Cortex of kidney (tissue), 1 donor: ENCODE data around the gene SLC16A3.
"Not testable (repeated sequence)": the region's sequence is repeated elsewhere in the genome, so short reads cannot be mapped to it uniquely, and the experiment has no call there.

Experiments
- DNase-seq: peaks from one replicate; lab custom pipeline; 2025; lab: John Stamatoyannopoulos, UW

SLC16A3 gene

GRCh38 chr17:82204831-82205719 lies 23.8 kb upstream of the SLC16A3 start:
- DNase-seq, result no peak

- DNase-seq, result no peak
Observed at GRCh38 chr17:82205720-82206508, 22.9 kb upstream of the SLC16A3 start.

GRCh38 chr17:82210655-82211054 lies 18.2 kb upstream of the SLC16A3 start:
- DNase-seq, result not testable (repeated sequence)

- no peak for DNase-seq
Observed at GRCh38 chr17:82212331-82213250, 16.3 kb upstream of the SLC16A3 start, which contains the start of gene CCDC57. CCDC57 (minus strand) TSS chr17:82212842; CDS start chr17:82201944, 10,898 bp downstream.

- DNase-seq, result no peak
Observed at GRCh38 chr17:82213251-82214011, 15.4 kb upstream of the SLC16A3 start.

- DNase-seq, result no peak
Observed at GRCh38 chr17:82214012-82214628, 14.7 kb upstream of the SLC16A3 start.

GRCh38 chr17:82215095-82215971 lies 13.5 kb upstream of the SLC16A3 start:
- DNase-seq, result no peak

GRCh38 chr17:82215972-82216300 lies 12.9 kb upstream of the SLC16A3 start:
- DNase-seq, result no peak

- no peak for DNase-seq
Observed at GRCh38 chr17:82216301-82217119, 12.3 kb upstream of the SLC16A3 start.

- no peak for DNase-seq
Observed at GRCh38 chr17:82217120-82217529, 11.7 kb upstream of the SLC16A3 start.

GRCh38 chr17:82217530-82218204 lies 11.2 kb upstream of the SLC16A3 start:
- DNase-seq, result no peak

GRCh38 chr17:82218349-82219075 lies 10.3 kb upstream of the SLC16A3 start:
- DNase-seq, result no peak

- DNase-seq, result no peak
Observed at GRCh38 chr17:82219083-82219482, 9.8 kb upstream of the SLC16A3 start.

GRCh38 chr17:82219753-82220709 lies 8.8 kb upstream of the SLC16A3 start:
- DNase-seq, result no peak

GRCh38 chr17:82221341-82221902 lies 7.4 kb upstream of the SLC16A3 start:
- DNase-seq, result no peak

GRCh38 chr17:82222816-82223215 lies 6.0 kb upstream of the SLC16A3 start:
- no peak for DNase-seq
